H9 (cell line): ENCODE data around the gene CAMTA1. TPM values are rescaled to one million over a fixed set of nuclear protein-coding genes. Genes with fewer than 3 reads are reported as not detected.

ENCODE experiments used
- DNase-seq: peaks from one replicate; pipeline ENCODE4 v3.0.0-alpha.2; 2017
- H2AFZ ChIP-seq: one replicate; pipeline ENCODE4 v1.6.1; 2013; ENCODE audit warnings: mild to moderate bottlenecking, low read length, control low read depth, moderate library complexity
- H2AK5ac ChIP-seq: 2 replicates; pipeline ENCODE4 v1.6.1; 2013; ENCODE audit warnings: low read length, control low read depth, mixed read lengths; ENCODE audit not compliant: insufficient read length
- H2BK120ac ChIP-seq: one replicate; pipeline ENCODE4 v1.6.1; 2013; ENCODE audit warnings: low read depth, mild to moderate bottlenecking, low read length, control low read depth, inconsistent platforms; ENCODE audit not compliant: poor library complexity, severe bottlenecking
- H2BK12ac ChIP-seq: 2 replicates; pipeline ENCODE4 v1.6.1; 2013; ENCODE audit warnings: low read length, control low read depth, mixed read lengths, low read depth; ENCODE audit not compliant: insufficient read length
- H2BK15ac ChIP-seq: 2 replicates; pipeline ENCODE4 v1.6.1; 2013; ENCODE audit warnings: low read depth, low read length, control low read depth
- H2BK20ac ChIP-seq: one replicate; pipeline ENCODE4 v1.6.1; 2013; ENCODE audit warnings: low read depth, mild to moderate bottlenecking, low read length, control low read depth, inconsistent platforms; ENCODE audit not compliant: poor library complexity, severe bottlenecking
- H2BK5ac ChIP-seq: 2 replicates; pipeline ENCODE4 v1.6.1; 2013; ENCODE audit warnings: low read length, control low read depth, mixed read lengths; ENCODE audit not compliant: insufficient read length
- H3K14ac ChIP-seq: 2 replicates; pipeline ENCODE4 v1.6.1; 2013; ENCODE audit warnings: low read length, control low read depth; ENCODE audit not compliant: insufficient read depth
- H3K18ac ChIP-seq: 2 replicates; pipeline ENCODE4 v1.6.1; 2013; ENCODE audit warnings: low read depth, mild to moderate bottlenecking, mixed read lengths, low read length, control low read depth; ENCODE audit not compliant: insufficient read length
- H3K23ac ChIP-seq: 2 replicates; pipeline ENCODE4 v1.6.1; 2013; ENCODE audit warnings: low read length, control low read depth, mixed read lengths, low read depth; ENCODE audit not compliant: insufficient read length
- H3K23me2 ChIP-seq: 2 replicates; pipeline ENCODE4 v1.6.1; 2013; ENCODE audit warnings: low read depth, mild to moderate bottlenecking, mixed read lengths, low read length, control low read depth; ENCODE audit not compliant: insufficient read length, poor library complexity, severe bottlenecking
- H3K27ac ChIP-seq: 2 replicates; pipeline ENCODE4 v1.5.1; 2013; ENCODE audit warnings: low read length, control low read depth, mixed read lengths, low read depth; ENCODE audit not compliant: insufficient read length
- H3K27me3 ChIP-seq: 2 replicates; pipeline ENCODE4 v1.6.1; 2013; ENCODE audit warnings: low read length, control low read depth, inconsistent platforms; ENCODE audit not compliant: insufficient read depth
- H3K4ac ChIP-seq: 2 replicates; pipeline ENCODE4 v1.6.1; 2013; ENCODE audit warnings: low read depth, mild to moderate bottlenecking, control low read depth, inconsistent platforms, low read length, moderate library complexity
- H3K4me1 ChIP-seq: 2 replicates; pipeline ENCODE4 v1.6.1; 2013; ENCODE audit warnings: low read length, control low read depth, inconsistent platforms; ENCODE audit not compliant: insufficient read depth
- H3K4me2 ChIP-seq: 2 replicates; pipeline ENCODE4 v1.6.1; 2013; ENCODE audit warnings: low read length, control low read depth, mixed read lengths; ENCODE audit not compliant: insufficient read length, insufficient read depth
- H3K56ac ChIP-seq: 2 replicates; pipeline ENCODE4 v1.6.1; 2013; ENCODE audit warnings: low read depth, mild to moderate bottlenecking, mixed read lengths, low read length, control low read depth; ENCODE audit not compliant: insufficient read length
- H3K79me1 ChIP-seq: 2 replicates; pipeline ENCODE4 v1.6.1; 2013; ENCODE audit warnings: low read depth, mild to moderate bottlenecking, moderate library complexity, low read length, control low read depth, inconsistent platforms; ENCODE audit not compliant: insufficient read depth, poor library complexity, severe bottlenecking
- H3K79me2 ChIP-seq: 2 replicates; pipeline ENCODE4 v1.6.1; 2013; ENCODE audit warnings: low read length, control low read depth, inconsistent platforms; ENCODE audit not compliant: insufficient read depth
- H3K9ac ChIP-seq: 2 replicates; pipeline ENCODE4 v1.6.1; 2013; ENCODE audit warnings: low read length, control low read depth, mixed read lengths; ENCODE audit not compliant: insufficient read length; ENCODE audit errors: extremely low read depth
- H3K9me3 ChIP-seq: one replicate; pipeline ENCODE4 v1.6.1; 2013; ENCODE audit warnings: low read depth, low read length, inconsistent platforms; ENCODE audit not compliant: control insufficient read depth
- H3T11ph ChIP-seq: one replicate; pipeline ENCODE4 v1.6.1; 2013; ENCODE audit warnings: mild to moderate bottlenecking, low read length, control low read depth, inconsistent platforms
- H4K20me1 ChIP-seq: one replicate; pipeline ENCODE4 v1.6.1; 2013; ENCODE audit not compliant: control insufficient read depth, insufficient read length, insufficient read depth
- H4K5ac ChIP-seq: 2 replicates; pipeline ENCODE4 v1.6.1; 2013; ENCODE audit warnings: low read depth, mild to moderate bottlenecking, mixed read lengths, low read length, control low read depth; ENCODE audit not compliant: insufficient read length
- H4K8ac ChIP-seq: replicated peaks from 2 replicates; pipeline ENCODE4 v1.6.1; 2013; ENCODE audit warnings: low read length, control low read depth, mixed read lengths, low read depth; ENCODE audit not compliant: insufficient read length
- H4K91ac ChIP-seq: 2 replicates; pipeline ENCODE4 v1.6.1; 2013; ENCODE audit warnings: low read depth, mild to moderate bottlenecking, moderate library complexity, mixed read lengths, low read length, control low read depth; ENCODE audit not compliant: insufficient read length
- H3K27ac Mint-ChIP-seq, 3 experiments: 2 replicates in 2 of 3; 3 replicates in 1 of 3; pipeline ENCODE4 v1.8.0; 2020 to 2021; ENCODE audit warnings: mixed read lengths in 3 of 3, mild to moderate bottlenecking in 1 of 3, moderate library complexity in 1 of 3
- H3K27me3 Mint-ChIP-seq: 2 replicates; pipeline ENCODE4 v1.8.0; 2021; ENCODE audit warnings: low read depth, mild to moderate bottlenecking, moderate library complexity, mixed read lengths
- H3K36me3 Mint-ChIP-seq, 3 experiments: 2 replicates in 2 of 3; 3 replicates in 1 of 3; pipeline ENCODE4 v1.8.0; 2020 to 2021; ENCODE audit warnings: low read depth in 3 of 3, mixed read lengths in 3 of 3; ENCODE audit not compliant: insufficient read depth in 1 of 3
- H3K4me1 Mint-ChIP-seq, 2 experiments: 2 replicates each; pipeline ENCODE4 v1.8.0; 2020; ENCODE audit warnings: mixed read lengths in 2 of 2
- H3K4me3 Mint-ChIP-seq, 2 experiments: 2 replicates in 1 of 2; 3 replicates in 1 of 2; pipeline ENCODE4 v1.8.0; 2020 to 2021; ENCODE audit warnings: mild to moderate bottlenecking in 2 of 2, mixed read lengths in 2 of 2, moderate library complexity in 1 of 2
- H3K9me3 Mint-ChIP-seq, 2 experiments: 2 replicates in 1 of 2; 3 replicates in 1 of 2; pipeline ENCODE4 v1.8.0; 2020; ENCODE audit warnings: mild to moderate bottlenecking in 2 of 2, mixed read lengths in 2 of 2, moderate library complexity in 1 of 2
- CTCF ChIP-seq: fragments of 200-600 bp; sonication (generic); conservative IDR thresholded peaks from 3 replicates; pipeline ENCODE4 v1.8.0; 2021; ENCODE audit warnings: antibody characterized with exemption, mild to moderate bottlenecking
- WGBS: extraction: QIAGEN DNeasy Blood & Tissue Kit; methylation state at CpG from one replicate; pipeline ENCODE4 v1.1.7; 2013; ENCODE audit warnings: missing lambda C conversion rate, low lambda C conversion rate, mixed read lengths; ENCODE audit not compliant: insufficient read length; ENCODE audit errors: extremely low coverage; 5-methylcytosine and 5-hydroxymethylcytosine counted together
- total RNA-seq: library from RNA; stranded (reverse); gene quantifications from 2 replicates; pipeline ENCODE4 v1.2.1, GENCODE V29; 2021

CAMTA1 gene
- total RNA-seq, 1 experiment from 2014 or later, result 115 TPM

- no CpG with 5 or more reads among the region's 13 CpGs for WGBS
Measured at GRCh38 chr1:6918186-6918924, 133.1 kb downstream of the CAMTA1 start.

More at GRCh38 chr1:6918186-6918924, 133.1 kb downstream of the CAMTA1 start:
- peaks cover 6% of the 10 kb centered on the region for H3K27me3 Mint-ChIP-seq
- no peak overlapping the region for H2BK5ac ChIP-seq
- peaks cover 7 to 20% of the 10 kb centered on the region in 2 experiments for H3K4me1 Mint-ChIP-seq
- H3K9ac ChIP-seq, result no peak overlapping the region
- no peak overlapping the region for H3K4ac ChIP-seq
- DNase-seq, result no peak
- 0 out of 2 replicates have a peak overlapping the region, but pooled peaks have one; percentile 65 for H2BK15ac ChIP-seq
- peaks cover 31 to 35% of the 10 kb centered on the region in 2 experiments for H3K9me3 Mint-ChIP-seq
- H3K36me3 Mint-ChIP-seq, result peaks cover 19 to 36% (median 22%) of the 10 kb centered on the region in 3 experiments
- no peak overlapping the region for H3K56ac ChIP-seq
- H3K79me1 ChIP-seq, result no peaks in the 10 kb centered on the region
- H2BK12ac ChIP-seq, result no peak overlapping the region
- no peak overlapping the region for H3K23ac ChIP-seq
- no peak overlapping the region for H3K27ac Mint-ChIP-seq
- TF ChIP-seq CTCF, result no peak
- H2BK120ac ChIP-seq, result no peak overlapping the region
- no peak overlapping the region for H2BK20ac ChIP-seq
- H3K4me3 Mint-ChIP-seq, result no peak overlapping the region
- no peak overlapping the region for H2AK5ac ChIP-seq
- H3K27ac ChIP-seq, result no peak overlapping the region
- H4K8ac ChIP-seq, result no peak overlapping the region
- H3K79me2 ChIP-seq, result no peaks in the 10 kb centered on the region
- H3K27me3 ChIP-seq, result no peaks in the 10 kb centered on the region
- H3T11ph ChIP-seq, result no peak overlapping the region
- no peak overlapping the region for H4K91ac ChIP-seq
- no peaks in the 10 kb centered on the region for H3K23me2 ChIP-seq
- H3K9me3 ChIP-seq, result no peaks in the 10 kb centered on the region
- H4K5ac ChIP-seq, result no peak overlapping the region
- no peaks in the 10 kb centered on the region for H4K20me1 ChIP-seq
- no peak overlapping the region for H3K4me2 ChIP-seq
- no peak overlapping the region for H3K18ac ChIP-seq
- no peak overlapping the region; the same call in 1 of the 2 replicates for H3K14ac ChIP-seq
- H2AFZ ChIP-seq, result no peak overlapping the region
- H3K4me1 ChIP-seq, result no peaks in the 10 kb centered on the region
